HG03565 (cell line): ENCODE measurements around the gene ASTN2.
A peak's percentile ranks its signal among the peaks of the same experiment; 100 is the strongest.
"Not testable (repeated sequence)": the region's sequence is repeated elsewhere in the genome, so short reads cannot be mapped to it uniquely, and the experiment has no call there.

ENCODE experiments used
- ATAC-seq: cut with Tn5 transposase; IDR thresholded peaks from one replicate; pipeline ENCODE4 v1.9.1; 2021; ENCODE audit warnings: mild to moderate bottlenecking, moderate library complexity; ENCODE audit not compliant: unreplicated experiment

ASTN2 gene

GRCh38 chr9:116891424-116891823, 523.4 kb downstream of the ASTN2 start:
- no peak for ATAC-seq

GRCh38 chr9:116888476-116888875, 526.4 kb downstream of the ASTN2 start:
- not testable (repeated sequence) for ATAC-seq

GRCh38 chr9:116888066-116888465, 526.8 kb downstream of the ASTN2 start:
- no peak for ATAC-seq

GRCh38 chr9:116883676-116884075, 531.2 kb downstream of the ASTN2 start:
- no peak for ATAC-seq

- ATAC-seq = no peak
These were observed 537.8 kb downstream of the ASTN2 start for GRCh38 chr9:116877072-116877471.

- no peak for ATAC-seq
These were observed 539.3 kb downstream of the ASTN2 start for GRCh38 chr9:116875576-116875975.

GRCh38 chr9:116873937-116874914, 540.6 kb downstream of the ASTN2 start:
- no peak for ATAC-seq

- no peak for ATAC-seq
These were observed 541.4 kb downstream of the ASTN2 start for GRCh38 chr9:116873491-116873890.

GRCh38 chr9:116870566-116870965, 544.3 kb downstream of the ASTN2 start:
- ATAC-seq = no peak

- no peak for ATAC-seq
These were observed 546.7 kb downstream of the ASTN2 start for GRCh38 chr9:116868201-116868600.

- no peak for ATAC-seq
These were observed 553.5 kb downstream of the ASTN2 start for GRCh38 chr9:116861321-116861720.

GRCh38 chr9:116860509-116861120, 554.2 kb downstream of the ASTN2 start:
- ATAC-seq = peak; percentile 49

GRCh38 chr9:116859763-116860162, 555.1 kb downstream of the ASTN2 start:
- ATAC-seq = no peak

- no peak for ATAC-seq
These were observed 557.5 kb downstream of the ASTN2 start for GRCh38 chr9:116857321-116857720.

- no peak for ATAC-seq
These were observed 558.8 kb downstream of the ASTN2 start for GRCh38 chr9:116855881-116856662.

GRCh38 chr9:116849721-116850120, 565.1 kb downstream of the ASTN2 start:
- ATAC-seq = no peak

- no peak for ATAC-seq
These were observed 570.2 kb downstream of the ASTN2 start for GRCh38 chr9:116844621-116845020.

GRCh38 chr9:116843863-116844620, 570.8 kb downstream of the ASTN2 start:
- peak; percentile 48 for ATAC-seq

GRCh38 chr9:116842658-116843057, 572.2 kb downstream of the ASTN2 start:
- no peak for ATAC-seq

GRCh38 chr9:116838468-116838867, 576.4 kb downstream of the ASTN2 start:
- ATAC-seq = not testable (repeated sequence)
